LNCaP clone FGC (cell line): ENCODE results near the gene SCMH1.
"Not testable (repeated sequence)": the region's sequence is repeated elsewhere in the genome, so short reads cannot be mapped to it uniquely, and the experiment has no call there.

Source experiments
- DNase-seq: peaks from one replicate; pipeline ENCODE4 v3.0.0-alpha.2; 2011; ENCODE audit warnings: low read depth
- H3K4me3 ChIP-seq: 2 replicates; pipeline ENCODE4 v1.5.1; 2011; ENCODE audit warnings: mild to moderate bottlenecking, low read depth, low read length, control low read depth
- TF ChIP-seq, protein P1 (sequence below): IDR thresholded peaks from 2 replicates; pipeline ENCODE4 v1.5.1; 2012; ENCODE audit warnings: mild to moderate bottlenecking; ENCODE audit not compliant: control insufficient read depth, insufficient read depth; ENCODE audit errors: extremely low read depth

SCMH1 gene

GRCh38 chr1:41232305-41232704, 9.8 kb downstream of the SCMH1 start:
- TF ChIP-seq, protein P1, sequence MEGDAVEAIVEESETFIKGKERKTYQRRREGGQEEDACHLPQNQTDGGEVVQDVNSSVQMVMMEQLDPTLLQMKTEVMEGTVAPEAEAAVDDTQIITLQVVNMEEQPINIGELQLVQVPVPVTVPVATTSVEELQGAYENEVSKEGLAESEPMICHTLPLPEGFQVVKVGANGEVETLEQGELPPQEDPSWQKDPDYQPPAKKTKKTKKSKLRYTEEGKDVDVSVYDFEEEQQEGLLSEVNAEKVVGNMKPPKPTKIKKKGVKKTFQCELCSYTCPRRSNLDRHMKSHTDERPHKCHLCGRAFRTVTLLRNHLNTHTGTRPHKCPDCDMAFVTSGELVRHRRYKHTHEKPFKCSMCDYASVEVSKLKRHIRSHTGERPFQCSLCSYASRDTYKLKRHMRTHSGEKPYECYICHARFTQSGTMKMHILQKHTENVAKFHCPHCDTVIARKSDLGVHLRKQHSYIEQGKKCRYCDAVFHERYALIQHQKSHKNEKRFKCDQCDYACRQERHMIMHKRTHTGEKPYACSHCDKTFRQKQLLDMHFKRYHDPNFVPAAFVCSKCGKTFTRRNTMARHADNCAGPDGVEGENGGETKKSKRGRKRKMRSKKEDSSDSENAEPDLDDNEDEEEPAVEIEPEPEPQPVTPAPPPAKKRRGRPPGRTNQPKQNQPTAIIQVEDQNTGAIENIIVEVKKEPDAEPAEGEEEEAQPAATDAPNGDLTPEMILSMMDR, result no peak

GRCh38 chr1:41230656-41231055, 11.4 kb downstream of the SCMH1 start:
- TF ChIP-seq, protein P1, result no peak
- no peak overlapping the region for H3K4me3 ChIP-seq
- no peak for DNase-seq

More at GRCh38 chr1:41232305-41232704, 9.8 kb downstream of the SCMH1 start:
- no peak for DNase-seq
- no peak overlapping the region for H3K4me3 ChIP-seq

- not testable (repeated sequence) for DNase-seq
Observed at GRCh38 chr1:41229219-41229618, 12.9 kb downstream of the SCMH1 start.

DNA sequence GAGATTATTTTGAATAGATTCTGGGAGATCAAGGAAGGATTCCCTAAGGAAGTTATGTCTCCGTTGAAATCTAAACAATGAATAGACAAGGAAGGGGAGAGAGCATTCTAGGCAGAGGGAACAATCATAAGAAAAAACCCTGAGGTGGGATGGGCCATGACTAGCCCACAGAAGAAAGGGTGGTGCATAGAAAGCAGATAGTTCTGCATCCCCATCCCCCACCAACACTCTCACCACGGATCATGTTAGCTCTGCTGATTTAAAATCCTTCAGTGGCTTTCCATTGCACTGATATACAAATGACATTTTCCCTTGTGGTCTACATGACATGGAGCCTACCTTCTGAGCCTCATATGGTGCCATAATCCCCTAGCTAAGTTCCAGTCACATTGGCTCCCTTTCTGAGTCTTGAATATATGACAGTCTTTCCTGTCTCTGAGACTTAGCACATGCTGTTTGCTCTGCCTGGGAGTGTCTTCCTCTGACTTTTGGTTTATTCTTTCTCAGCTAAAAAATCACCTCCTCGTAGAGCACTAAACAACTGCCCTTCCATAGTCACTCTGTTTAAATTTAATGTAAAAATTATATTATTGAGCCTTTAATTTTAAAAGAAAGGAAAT, 15.2 kb downstream of the SCMH1 start:
- H3K4me3 ChIP-seq, result no peak overlapping the region
- TF ChIP-seq, protein P1, result no peak
- DNase-seq, result no peak

More at GRCh38 chr1:41229219-41229618, 12.9 kb downstream of the SCMH1 start:
- H3K4me3 ChIP-seq, result not testable (repeated sequence)

DNA sequence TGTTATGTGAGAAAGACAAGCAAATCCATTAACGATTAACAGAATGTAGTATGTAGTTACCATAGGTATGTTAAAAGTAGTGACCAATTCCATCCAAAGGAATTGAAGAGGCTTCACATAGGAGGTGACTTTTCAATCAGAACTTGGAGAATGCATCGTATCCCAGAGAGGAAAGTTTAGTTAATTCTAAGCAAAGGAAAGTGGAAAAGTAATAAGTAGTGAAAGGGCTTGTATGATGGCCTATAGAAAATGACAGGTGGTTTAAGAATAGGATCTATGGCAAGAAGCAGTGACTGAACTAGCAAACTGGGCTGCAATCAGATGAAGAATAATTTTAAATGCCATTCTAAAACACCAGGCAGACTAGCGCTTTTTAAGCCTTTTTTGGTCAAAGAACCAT, 16.6 kb downstream of the SCMH1 start:
- TF ChIP-seq, protein P1, result no peak
- DNase-seq, result no peak

GRCh38 chr1:41222496-41222895, 19.6 kb downstream of the SCMH1 start:
- H3K4me3 ChIP-seq, result no peak overlapping the region
- DNase-seq, result no peak
- TF ChIP-seq, protein P1, result no peak

More for the DNA sequence above, 16.6 kb downstream of the SCMH1 start:
- no peak overlapping the region for H3K4me3 ChIP-seq

GRCh38 chr1:41221995-41222394, 20.1 kb downstream of the SCMH1 start:
- no peak overlapping the region for H3K4me3 ChIP-seq
- no peak for DNase-seq
- TF ChIP-seq, protein P1, result no peak
